ENCODE measurements around the gene PRPF4. TPM values are rescaled to one million over a fixed set of nuclear protein-coding genes. Genes with fewer than 3 reads are reported as not detected.

The PRPF4 gene
- total RNA-seq, 1 experiment from 2014 or later = 38.6 TPM

- no peak for DNase-seq
- Mint-ChIP-seq H3K27me3 (ENCODE audit: insufficient read depth, unreplicated experiment) (no peaks in the 10 kb centered on the region), H3K4me1 (ENCODE audit: low read depth, unreplicated experiment) (peaks cover 18% of the 10 kb centered on the region), H3K9me3 (ENCODE audit: unreplicated experiment) (no peaks in the 10 kb centered on the region), H3K27ac (ENCODE audit: unreplicated experiment) (no peak overlapping the region), H3K4me3 (ENCODE audit: unreplicated experiment) (no peak overlapping the region), H3K36me3 (ENCODE audit: insufficient read depth, unreplicated experiment) (no peaks in the 10 kb centered on the region)
- Histone ChIP-seq H3K4me1 (peaks cover 14% of the 10 kb centered on the region), H3K27me3 (replicated peaks; ENCODE audit: control insufficient read depth, insufficient read depth, low read length) (no peaks in the 10 kb centered on the region), H3K36me3 (ENCODE audit: control insufficient read depth, insufficient read depth, low read length) (no peaks in the 10 kb centered on the region), H3K9me3 (no peaks in the 10 kb centered on the region), H3K4me3 (ENCODE audit: low read depth, low read length) (no peak overlapping the region)
- CTCF ChIA-PET = no interaction called here
- no TSS peak for BruUV-seq (replicated peaks)
- TF ChIP-seq CTCF (IDR thresholded peaks at IDR 0.05; ENCODE audit: insufficient read depth in 1 of 2, low read depth in 1 of 2, low read length in 1 of 2, severe bottlenecking in 1 of 2, unreplicated experiment in 1 of 2) = no peak
- POLR2A ChIA-PET = no interaction called here
- intact Hi-C loops (cut with micrococcal nuclease; ENCODE audit: unreplicated experiment) = no loop called here
These were observed 31.1 kb downstream of the PRPF4 start for GRCh38 chr9:113306566-113306965.

- no peaks in the 10 kb centered on the region for H3K27me3 Mint-ChIP-seq (ENCODE audit: insufficient read depth, unreplicated experiment)
- peaks cover 10% of the 10 kb centered on the region for H3K4me1 ChIP-seq
- no TSS peak for BruUV-seq (replicated peaks)
- ChIA-PET CTCF (no interaction called here), POLR2A (no interaction called here)
- H3K36me3 ChIP-seq (ENCODE audit: control insufficient read depth, insufficient read depth, low read length) = no peaks in the 10 kb centered on the region
- DNase-seq = no peak
- H3K36me3 Mint-ChIP-seq (ENCODE audit: insufficient read depth, unreplicated experiment) = no peaks in the 10 kb centered on the region
- no peaks in the 10 kb centered on the region for H3K9me3 ChIP-seq
- H3K4me3 ChIP-seq (ENCODE audit: low read depth, low read length) = no peak overlapping the region
- TF ChIP-seq CTCF (IDR thresholded peaks at IDR 0.05; ENCODE audit: insufficient read depth in 1 of 2, low read depth in 1 of 2, low read length in 1 of 2, severe bottlenecking in 1 of 2, unreplicated experiment in 1 of 2) = no peak
- H3K4me3 Mint-ChIP-seq (ENCODE audit: unreplicated experiment) = no peak overlapping the region
- peaks cover 12% of the 10 kb centered on the region for H3K4me1 Mint-ChIP-seq (ENCODE audit: low read depth, unreplicated experiment)
- no peaks in the 10 kb centered on the region for H3K27me3 ChIP-seq (replicated peaks; ENCODE audit: control insufficient read depth, insufficient read depth, low read length)
- intact Hi-C loops (cut with micrococcal nuclease; ENCODE audit: unreplicated experiment) = no loop called here
- no peak overlapping the region for H3K27ac Mint-ChIP-seq (ENCODE audit: unreplicated experiment)
- H3K9me3 Mint-ChIP-seq (ENCODE audit: unreplicated experiment) = no peaks in the 10 kb centered on the region
These were observed 32.0 kb downstream of the PRPF4 start for GRCh38 chr9:113307396-113307975.

- Histone ChIP-seq H3K27me3 (replicated peaks; ENCODE audit: control insufficient read depth, insufficient read depth, low read length) (no peaks in the 10 kb centered on the region), H3K9me3 (no peaks in the 10 kb centered on the region), H3K4me1 (no peaks in the 10 kb centered on the region), H3K4me3 (ENCODE audit: low read depth, low read length) (no peak overlapping the region), H3K36me3 (ENCODE audit: control insufficient read depth, insufficient read depth, low read length) (no peaks in the 10 kb centered on the region)
- H3K36me3 Mint-ChIP-seq (ENCODE audit: insufficient read depth, unreplicated experiment) = no peaks in the 10 kb centered on the region
- ChIA-PET POLR2A (no interaction called here), CTCF (no interaction called here)
- no TSS peak for BruUV-seq (replicated peaks)
- intact Hi-C loops (cut with micrococcal nuclease; ENCODE audit: unreplicated experiment) = loop anchor here (1.0 to 2.0 kb wide), 3 partner anchors 31 to 98 kb away; partner anchors contain the start of genes ALAD and WDR31
- no peak overlapping the region for H3K27ac Mint-ChIP-seq (ENCODE audit: unreplicated experiment)
- no peaks in the 10 kb centered on the region for H3K9me3 Mint-ChIP-seq (ENCODE audit: unreplicated experiment)
- no peaks in the 10 kb centered on the region for H3K27me3 Mint-ChIP-seq (ENCODE audit: insufficient read depth, unreplicated experiment)
- peak in 1 of 2 experiments; percentile 43 for DNase-seq
- H3K4me1 Mint-ChIP-seq (ENCODE audit: low read depth, unreplicated experiment) = no peaks in the 10 kb centered on the region
- H3K4me3 Mint-ChIP-seq (ENCODE audit: unreplicated experiment) = no peak overlapping the region
- TF ChIP-seq CTCF (IDR thresholded peaks at IDR 0.05; ENCODE audit: insufficient read depth in 1 of 2, low read depth in 1 of 2, low read length in 1 of 2, severe bottlenecking in 1 of 2, unreplicated experiment in 1 of 2) = peak; percentile 66 to 84
These were observed 33.9 kb downstream of the PRPF4 start for GRCh38 chr9:113309204-113309813.

All from Caco-2 (cell line).